Stomach (tissue), 4 donors: Measurements from ENCODE around the gene MDFIC.

Experiments used
- POLR2A ChIP-seq, 4 donors: fragments of 450-650 bp; IDR thresholded peaks; one replicate each; pipeline ENCODE4 v1.6.1; 2016; ENCODE audit warnings: antibody characterized with exemption in 4 of 4, control low read depth in 2 of 4, mild to moderate bottlenecking in 1 of 4, moderate library complexity in 1 of 4
- POLR2AphosphoS5 ChIP-seq, 3 donors: sonication (generic); formaldehyde crosslinking; IDR thresholded peaks; one replicate each; pipeline ENCODE4 v1.6.1; 2016; ENCODE audit warnings: antibody characterized with exemption in 3 of 3
- TF ChIP-seq, protein P1 (sequence below), 7 experiments: fragments of 450-650 bp in 4 of 7; fragments of 200-600 bp in 3 of 7; sonication (generic) in 3 of 7; IDR thresholded peaks; one replicate each; pipeline ENCODE4 v1.5.1; 2016 to 2019; ENCODE audit warnings: antibody characterized with exemption in 7 of 7, control low read depth in 2 of 7, mild to moderate bottlenecking in 1 of 7

DNA sequence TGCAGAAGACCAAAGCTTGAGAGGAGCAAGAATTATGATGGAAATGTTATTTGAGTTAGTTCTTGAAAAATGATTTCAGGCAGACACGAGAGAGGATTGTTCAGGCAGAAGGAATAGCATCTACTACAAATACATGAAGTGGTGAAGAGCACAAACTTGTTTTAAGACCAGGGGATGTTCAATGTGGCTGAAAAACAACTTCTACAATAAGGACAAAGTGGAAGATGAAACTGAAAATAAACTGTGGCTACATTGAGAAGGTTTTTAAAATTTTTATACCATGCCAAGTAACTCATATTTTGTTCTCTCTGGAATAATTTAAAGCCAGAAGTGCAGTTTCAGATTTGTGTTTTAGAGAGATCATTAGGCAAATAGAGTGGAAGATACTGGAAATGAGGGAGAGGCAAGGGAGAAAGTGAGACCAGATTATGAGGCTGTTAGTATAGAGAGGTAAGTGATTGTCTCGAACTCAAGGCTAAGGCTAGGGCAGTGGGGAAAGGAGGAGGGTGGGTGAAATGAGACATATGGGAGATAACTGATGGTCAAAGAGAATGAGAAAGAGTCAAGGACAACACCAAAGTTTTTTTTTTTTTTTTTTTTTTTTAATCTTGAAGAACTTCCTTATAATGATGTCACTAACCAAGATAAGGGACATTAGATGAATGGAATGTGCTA lies 115.4 kb downstream of the MDFIC start:
- TF ChIP-seq, protein P1, sequence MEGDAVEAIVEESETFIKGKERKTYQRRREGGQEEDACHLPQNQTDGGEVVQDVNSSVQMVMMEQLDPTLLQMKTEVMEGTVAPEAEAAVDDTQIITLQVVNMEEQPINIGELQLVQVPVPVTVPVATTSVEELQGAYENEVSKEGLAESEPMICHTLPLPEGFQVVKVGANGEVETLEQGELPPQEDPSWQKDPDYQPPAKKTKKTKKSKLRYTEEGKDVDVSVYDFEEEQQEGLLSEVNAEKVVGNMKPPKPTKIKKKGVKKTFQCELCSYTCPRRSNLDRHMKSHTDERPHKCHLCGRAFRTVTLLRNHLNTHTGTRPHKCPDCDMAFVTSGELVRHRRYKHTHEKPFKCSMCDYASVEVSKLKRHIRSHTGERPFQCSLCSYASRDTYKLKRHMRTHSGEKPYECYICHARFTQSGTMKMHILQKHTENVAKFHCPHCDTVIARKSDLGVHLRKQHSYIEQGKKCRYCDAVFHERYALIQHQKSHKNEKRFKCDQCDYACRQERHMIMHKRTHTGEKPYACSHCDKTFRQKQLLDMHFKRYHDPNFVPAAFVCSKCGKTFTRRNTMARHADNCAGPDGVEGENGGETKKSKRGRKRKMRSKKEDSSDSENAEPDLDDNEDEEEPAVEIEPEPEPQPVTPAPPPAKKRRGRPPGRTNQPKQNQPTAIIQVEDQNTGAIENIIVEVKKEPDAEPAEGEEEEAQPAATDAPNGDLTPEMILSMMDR (IDR thresholded peaks at IDR 0.05): no peak
- TF ChIP-seq POLR2A (IDR thresholded peaks at IDR 0.05) (no peak), POLR2AphosphoS5 (IDR thresholded peaks at IDR 0.05) (no peak)
